H1 (cell line): Measurements from ENCODE around the gene A4GALT.

Experiments
- ATF3 ChIP-seq: IDR thresholded peaks from 2 replicates; pipeline ENCODE4 v1.6.1; 2011; ENCODE audit warnings: low read depth, mild to moderate bottlenecking, low read length; ENCODE audit not compliant: insufficient read depth
- CBX8 ChIP-seq: fragments of 300-800, 300-1000 bp; sonication (generic); IDR thresholded peaks from 2 replicates; pipeline ENCODE4 v1.7.1; 2016; ENCODE audit warnings: low read depth, low read length, borderline replicate concordance
- CTCF ChIP-seq, 3 experiments: IDR thresholded peaks; 1 replicate in 2 of 3; 2 replicates in 1 of 3; pipeline versions ENCODE4 v1.5.1 to v1.6.1; 2011; ENCODE audit warnings: low read length in 3 of 3, mild to moderate bottlenecking in 3 of 3, inconsistent platforms in 2 of 3, low read depth in 1 of 3, moderate library complexity in 1 of 3; ENCODE audit not compliant: insufficient read depth in 1 of 3; ENCODE audit errors: control extremely low read depth in 1 of 3
- EZH2 ChIP-seq: fragments of 200-600 bp; sonication (generic); IDR thresholded peaks from 2 replicates; pipeline ENCODE4 v1.7.1; 2012; ENCODE audit warnings: low read depth, mild to moderate bottlenecking, moderate library complexity, low read length, inconsistent platforms; ENCODE audit not compliant: severe bottlenecking
- JUND ChIP-seq: IDR thresholded peaks from 2 replicates; pipeline ENCODE4 v1.6.1; 2011; ENCODE audit warnings: mild to moderate bottlenecking, improper control_type of control experiment, low read length
- MAX ChIP-seq: IDR thresholded peaks from 2 replicates; pipeline ENCODE4 v1.6.1; 2012; ENCODE audit warnings: inconsistent platforms
- POLR2A ChIP-seq, 2 experiments: IDR thresholded peaks; 1 replicate in 1 of 2; 2 replicates in 1 of 2; pipeline ENCODE4 v1.6.1; 2011; ENCODE audit warnings: low read depth in 2 of 2, low read length in 2 of 2, mild to moderate bottlenecking in 2 of 2; ENCODE audit errors: control extremely low read depth in 1 of 2
- RAD21 ChIP-seq, 2 experiments: IDR thresholded peaks in 1 of 2; conservative IDR thresholded peaks in 1 of 2; 2 replicates each; pipeline ENCODE4 v1.6.1; 2011; ENCODE audit warnings: low read depth in 2 of 2, low read length in 2 of 2, improper control_type of control experiment in 1 of 2, inconsistent platforms in 1 of 2, mild to moderate bottlenecking in 1 of 2, moderate library complexity in 1 of 2
- SP2 ChIP-seq: IDR thresholded peaks from 2 replicates; pipeline ENCODE4 v1.6.1; 2012; ENCODE audit warnings: mild to moderate bottlenecking, low read length, inconsistent platforms
- SP4 ChIP-seq: IDR thresholded peaks from 2 replicates; pipeline ENCODE4 v1.6.1; 2012; ENCODE audit warnings: low read length, inconsistent platforms
- SRF ChIP-seq: IDR thresholded peaks from 2 replicates; pipeline ENCODE4 v1.6.1; 2011; ENCODE audit warnings: mild to moderate bottlenecking, low read depth, low read length, moderate library complexity
- TAF1 ChIP-seq: IDR thresholded peaks from 2 replicates; pipeline ENCODE4 v1.6.1; 2011; ENCODE audit warnings: mild to moderate bottlenecking, low read depth, low read length
- TCF12 ChIP-seq: IDR thresholded peaks from 2 replicates; pipeline ENCODE4 v1.6.1; 2011; ENCODE audit warnings: low read depth, mild to moderate bottlenecking, low read length
- USF2 ChIP-seq: IDR thresholded peaks from 2 replicates; pipeline ENCODE4 v1.6.1; 2011; ENCODE audit warnings: low read length, improper control_type of control experiment

- no peak for TF ChIP-seq EZH2
- no peak for TF ChIP-seq TAF1
- no peak for TF ChIP-seq CTCF (IDR thresholded peaks at IDR 0.05; ENCODE audit: control extremely low read depth in 1 of 3, insufficient read depth in 1 of 3, low read depth in 1 of 3, low read length in 3 of 3)
- no peak for TF ChIP-seq ATF3
- TF ChIP-seq SRF: no peak
- no peak for TF ChIP-seq JUND
- TF ChIP-seq USF2: no peak
- TF ChIP-seq RAD21 (IDR thresholded peaks at IDR 0.05 in 1 of 2, conservative IDR thresholded peaks at IDR 0.05 in 1 of 2; ENCODE audit: low read depth in 2 of 2, low read length in 2 of 2): no peak
- no peak for TF ChIP-seq MAX
- TF ChIP-seq TCF12: no peak
- TF ChIP-seq SP2: no peak
- TF ChIP-seq SP4: no peak
- TF ChIP-seq CBX8: no peak
- no peak for TF ChIP-seq POLR2A (IDR thresholded peaks at IDR 0.05; ENCODE audit: control extremely low read depth in 1 of 2, low read depth in 2 of 2, low read length in 2 of 2)
Measured at GRCh38 chr22:42683578-42684283, 36.9 kb downstream of the A4GALT start.
